GM19099 (cell line): ENCODE data around the gene NLRP1.

ENCODE experiments used
- POLR2A ChIP-seq: IDR thresholded peaks from 3 replicates; pipeline ENCODE4 v1.6.1; 2011; ENCODE audit warnings: low read depth; ENCODE audit not compliant: insufficient read length; ENCODE audit errors: extremely low read depth

NLRP1 gene

DNA sequence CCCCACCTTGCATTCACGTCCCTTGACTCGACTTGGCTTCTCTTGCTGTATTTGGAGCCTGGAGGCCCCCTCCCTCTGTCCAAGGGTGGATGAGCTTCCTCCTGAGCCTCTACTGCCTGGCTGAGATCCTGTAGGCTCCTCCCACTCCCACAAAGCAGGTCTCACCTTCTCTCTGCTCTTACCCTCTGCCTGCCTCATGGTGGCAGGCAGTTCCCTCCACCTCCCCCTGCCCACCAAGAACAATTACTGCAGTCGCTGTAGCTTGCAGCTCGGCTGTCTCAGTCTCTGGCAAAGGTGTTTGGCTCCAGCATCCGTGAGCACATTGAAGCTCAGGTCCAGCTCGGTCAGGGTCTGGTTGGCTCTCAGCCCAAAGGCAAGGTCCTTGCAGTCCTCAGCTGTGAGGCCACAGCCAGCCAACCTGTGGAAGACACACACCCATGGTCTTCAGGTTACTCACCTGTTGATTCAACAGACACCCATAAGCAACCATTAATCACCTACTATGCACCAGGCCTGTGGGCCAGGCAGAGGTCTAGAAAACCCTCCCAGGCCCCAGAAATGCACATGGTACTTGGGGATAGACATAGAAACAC is 42.6 kb downstream of the NLRP1 start:
- no peak for TF ChIP-seq POLR2A

DNA sequence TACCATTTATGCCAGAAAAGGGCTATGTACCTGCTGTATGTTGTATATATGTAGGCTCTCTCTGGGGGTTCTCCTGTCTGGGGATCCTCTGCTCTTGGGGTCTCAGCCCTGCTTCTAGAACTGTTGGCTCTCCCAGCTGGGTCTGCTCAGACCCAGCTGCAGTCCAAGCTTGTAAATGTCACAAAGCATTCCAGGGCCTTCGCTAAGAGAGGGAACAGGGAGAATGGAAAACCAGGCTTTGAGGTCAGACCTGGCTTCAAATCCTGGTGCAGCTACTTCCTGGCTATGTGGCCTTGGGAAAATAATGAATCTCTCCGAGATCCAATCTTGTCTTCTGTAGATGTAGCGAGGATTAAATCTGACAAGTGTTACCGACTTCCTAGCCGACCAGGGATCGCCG is 44.0 kb downstream of the NLRP1 start:
- no peak for TF ChIP-seq POLR2A

DNA sequence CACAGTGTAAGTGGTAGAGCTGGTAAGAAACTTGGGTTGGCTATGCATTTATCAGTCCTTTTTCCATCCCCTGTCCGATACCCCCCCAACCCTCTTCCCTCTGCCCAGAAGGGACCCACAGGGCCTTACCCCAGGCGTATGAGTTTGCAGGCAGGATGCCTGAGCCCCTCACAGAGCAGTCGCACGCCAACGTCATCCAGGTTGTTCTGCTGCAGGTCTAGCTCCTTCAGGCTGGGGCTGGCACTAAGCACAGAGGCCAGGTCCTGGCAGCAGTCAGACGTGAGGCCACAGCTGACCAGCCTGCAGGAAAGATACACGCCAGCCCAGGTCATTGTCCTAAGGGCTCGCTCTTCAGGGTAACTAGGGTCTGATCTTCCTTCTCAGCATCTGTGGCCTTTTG is 45.0 kb downstream of the NLRP1 start:
- TF ChIP-seq POLR2A: no peak

DNA sequence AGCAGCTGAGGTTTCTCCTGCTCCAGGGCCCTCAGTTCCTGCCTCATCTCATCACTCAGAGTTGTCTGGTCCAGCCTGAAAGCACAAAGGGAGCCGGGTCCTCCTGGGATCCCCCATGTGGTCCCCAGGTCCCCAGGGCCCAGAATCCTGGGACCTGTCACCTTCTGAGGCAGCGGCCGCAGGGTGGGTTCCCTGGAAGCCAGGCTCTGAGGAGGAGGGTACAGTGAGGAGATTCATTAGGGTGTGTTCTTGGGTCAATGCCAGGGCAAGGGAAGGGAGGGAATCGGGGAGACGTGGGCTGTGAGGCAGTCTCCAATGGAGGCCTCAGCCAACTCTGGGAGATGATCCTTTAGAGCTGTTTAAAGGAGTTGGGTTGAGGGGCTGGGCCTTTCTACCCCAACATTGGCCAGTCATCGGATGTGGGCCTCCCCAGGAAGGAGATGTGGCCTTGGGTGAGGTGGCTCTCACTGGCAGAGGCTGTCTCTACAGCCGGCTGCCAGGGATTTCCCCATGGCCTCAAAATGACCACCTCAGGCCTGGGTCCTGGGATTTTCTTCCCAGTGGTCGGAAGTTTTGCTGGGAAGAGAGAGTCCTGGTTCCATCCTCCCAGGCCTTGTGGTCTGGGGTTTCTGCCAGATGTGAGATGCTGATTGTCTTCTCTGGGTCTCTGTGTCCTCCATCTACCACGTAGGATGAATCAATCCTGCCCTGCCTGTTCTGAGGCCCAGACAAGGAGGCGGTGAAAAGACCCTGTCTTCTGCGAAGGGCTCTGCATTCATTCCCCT is 47.3 kb downstream of the NLRP1 start:
- no peak for TF ChIP-seq POLR2A

DNA sequence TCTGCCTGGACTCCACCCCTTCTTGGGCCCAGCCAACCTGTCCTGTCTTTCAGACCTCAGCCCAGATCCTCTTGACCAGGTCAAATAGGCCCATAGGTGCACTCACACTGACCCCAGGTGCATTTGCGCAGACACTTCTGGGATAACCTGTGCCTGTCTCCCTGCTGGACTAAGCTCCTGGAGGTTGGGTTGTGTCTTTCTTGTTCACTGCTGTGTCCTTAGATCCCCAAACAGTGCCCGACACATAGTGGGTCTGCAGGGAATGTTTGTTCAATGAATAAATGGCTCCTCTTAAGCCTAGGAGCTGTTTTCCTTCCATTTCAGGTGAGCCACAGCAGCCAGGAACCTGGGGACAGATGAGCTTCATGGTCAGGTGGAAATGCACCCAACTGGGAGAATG is 48.9 kb downstream of the NLRP1 start:
- TF ChIP-seq POLR2A: no peak

DNA sequence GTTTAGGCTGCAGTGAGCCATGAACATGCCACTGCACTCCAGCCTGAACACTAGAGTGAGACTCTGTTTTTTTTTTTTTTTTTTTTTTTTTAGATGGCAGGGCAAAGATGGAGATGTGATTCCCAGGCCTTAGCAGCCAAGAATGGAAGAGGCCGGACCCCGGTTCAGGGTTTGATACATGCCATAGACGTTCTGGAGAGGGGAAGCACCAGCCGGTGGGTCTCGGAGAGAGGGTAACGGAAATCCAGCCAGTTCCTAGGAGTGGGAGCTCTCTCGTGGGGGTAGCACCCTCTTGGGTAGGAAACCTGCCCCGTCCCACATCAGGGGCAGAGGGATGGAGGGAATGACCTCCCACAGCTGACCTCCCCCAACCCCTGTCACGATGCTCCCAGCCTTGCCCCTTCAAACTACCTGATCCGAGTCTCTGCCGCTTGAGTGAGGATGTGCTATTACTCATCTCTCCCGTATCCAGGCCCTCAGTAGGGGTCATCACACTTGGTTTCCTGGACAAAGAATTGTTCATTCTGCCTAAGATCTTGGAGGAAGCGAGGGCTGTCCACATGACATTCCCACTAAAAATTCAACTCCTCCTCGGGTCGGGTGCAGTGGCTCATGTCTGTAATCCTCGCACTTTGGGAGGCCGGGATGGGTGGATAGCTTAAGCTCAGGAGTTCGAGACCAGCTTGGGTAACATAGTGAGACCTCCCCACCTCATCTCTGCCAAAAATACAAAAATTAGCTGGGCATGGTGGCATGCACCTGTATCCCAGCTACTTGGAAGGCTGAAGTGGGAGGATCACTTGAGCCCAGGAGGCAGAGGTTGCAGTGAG is 50.6 kb downstream of the NLRP1 start:
- no peak for TF ChIP-seq POLR2A

DNA sequence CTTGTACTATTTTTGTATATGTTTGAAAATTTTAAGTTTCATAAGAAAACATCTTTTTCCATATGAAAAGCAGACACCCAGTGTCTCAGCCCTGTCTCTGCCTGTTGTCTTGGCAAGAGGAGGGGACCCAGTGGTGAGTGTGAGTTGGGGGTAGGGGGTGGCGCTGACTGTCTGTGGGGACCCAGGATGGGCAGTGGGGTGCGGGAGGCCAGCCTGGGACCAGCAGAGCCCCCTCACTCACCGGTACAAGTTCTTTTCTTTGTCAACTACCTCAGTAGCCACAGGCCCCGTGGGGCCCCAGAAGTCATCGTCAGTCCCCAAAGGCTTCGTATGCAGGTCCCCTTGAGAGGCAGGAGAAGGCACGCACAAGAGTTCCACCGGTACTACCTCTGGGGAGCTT is 51.7 kb downstream of the NLRP1 start:
- TF ChIP-seq POLR2A: no peak

DNA sequence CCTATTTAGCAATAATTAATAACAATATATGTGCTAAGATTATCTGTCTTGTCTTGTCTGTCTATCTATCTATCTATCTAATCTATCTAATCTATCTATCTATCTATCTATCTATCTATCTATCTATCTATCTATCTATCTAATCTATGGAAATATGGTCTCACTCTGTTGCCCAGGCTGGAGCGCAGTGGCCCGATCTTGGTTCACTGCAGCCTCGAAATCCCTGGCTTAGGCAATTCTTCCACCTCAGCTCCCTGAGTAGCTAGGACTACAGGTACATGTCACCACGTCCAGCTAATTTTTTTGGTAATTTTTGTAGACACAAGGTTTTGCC is 53.3 kb downstream of the NLRP1 start:
- no peak for TF ChIP-seq POLR2A

DNA sequence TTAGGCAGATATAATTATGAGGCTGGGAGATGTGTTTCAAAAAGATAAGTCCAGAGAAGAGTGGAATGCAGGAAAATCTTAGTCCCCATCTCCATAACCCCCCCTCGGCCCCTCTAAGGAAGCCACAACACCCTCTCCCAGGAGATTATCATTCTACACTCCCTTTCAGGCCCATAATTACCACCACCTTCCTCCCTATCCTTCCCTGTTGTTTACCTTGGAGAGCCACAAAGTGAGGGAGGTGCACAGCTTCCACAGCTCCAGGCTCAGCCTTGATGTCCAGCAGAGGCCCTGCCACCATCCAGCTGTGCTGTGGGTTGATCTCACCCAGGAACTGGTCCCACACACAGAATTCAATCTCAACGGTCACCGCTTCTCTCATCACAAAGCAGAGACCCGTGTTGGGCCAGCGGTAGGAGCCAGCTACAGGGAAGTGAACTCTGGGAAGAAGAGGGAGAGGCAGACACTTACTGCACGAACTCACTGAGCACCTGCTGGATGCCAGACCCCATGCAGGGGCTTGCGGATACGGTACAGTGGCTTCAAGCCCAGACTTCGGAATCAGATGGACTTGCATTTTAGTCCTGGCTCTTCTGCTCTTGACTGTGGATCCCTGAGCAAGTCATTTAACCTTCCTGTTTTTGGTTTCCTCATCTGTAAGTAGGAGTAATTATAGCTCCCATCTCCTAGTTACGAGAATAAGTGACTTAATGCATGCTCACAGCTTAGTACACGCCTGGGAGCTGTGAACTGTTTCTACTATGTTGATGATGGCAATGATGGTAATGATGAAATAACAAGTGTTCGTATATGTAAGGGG is 53.8 kb downstream of the NLRP1 start:
- no peak for TF ChIP-seq POLR2A

DNA sequence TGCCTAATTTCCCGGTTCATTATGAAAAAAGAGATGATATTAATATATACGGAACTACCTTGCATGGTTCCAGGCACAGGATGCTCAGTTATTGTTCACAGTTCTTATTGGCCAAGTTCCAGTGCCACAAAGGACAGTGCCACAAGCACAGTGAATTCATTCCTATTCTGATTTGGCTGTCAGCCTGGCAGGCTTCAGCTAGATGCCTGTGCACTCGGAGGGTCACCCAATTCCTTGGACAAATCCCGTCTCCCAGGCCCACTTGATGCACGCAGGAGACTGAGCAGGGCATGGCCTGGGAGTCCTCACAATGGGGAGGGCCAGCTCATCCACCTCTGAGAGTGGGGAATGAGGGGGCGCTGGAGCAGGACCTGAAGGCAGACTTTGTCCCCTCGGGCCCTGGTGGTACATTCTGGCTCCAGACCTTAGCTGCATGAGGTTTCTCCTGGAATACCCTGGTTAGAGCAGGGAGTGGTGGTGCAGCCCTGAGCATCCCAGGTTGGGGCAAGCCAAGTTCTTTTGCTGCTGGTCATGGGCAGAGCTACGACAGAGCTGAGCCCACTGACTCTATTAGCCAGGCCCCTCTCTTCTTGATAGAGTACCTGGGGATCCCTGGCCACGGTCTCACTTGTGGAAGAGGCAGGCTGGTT is 56.6 kb downstream of the NLRP1 start:
- TF ChIP-seq POLR2A: no peak

DNA sequence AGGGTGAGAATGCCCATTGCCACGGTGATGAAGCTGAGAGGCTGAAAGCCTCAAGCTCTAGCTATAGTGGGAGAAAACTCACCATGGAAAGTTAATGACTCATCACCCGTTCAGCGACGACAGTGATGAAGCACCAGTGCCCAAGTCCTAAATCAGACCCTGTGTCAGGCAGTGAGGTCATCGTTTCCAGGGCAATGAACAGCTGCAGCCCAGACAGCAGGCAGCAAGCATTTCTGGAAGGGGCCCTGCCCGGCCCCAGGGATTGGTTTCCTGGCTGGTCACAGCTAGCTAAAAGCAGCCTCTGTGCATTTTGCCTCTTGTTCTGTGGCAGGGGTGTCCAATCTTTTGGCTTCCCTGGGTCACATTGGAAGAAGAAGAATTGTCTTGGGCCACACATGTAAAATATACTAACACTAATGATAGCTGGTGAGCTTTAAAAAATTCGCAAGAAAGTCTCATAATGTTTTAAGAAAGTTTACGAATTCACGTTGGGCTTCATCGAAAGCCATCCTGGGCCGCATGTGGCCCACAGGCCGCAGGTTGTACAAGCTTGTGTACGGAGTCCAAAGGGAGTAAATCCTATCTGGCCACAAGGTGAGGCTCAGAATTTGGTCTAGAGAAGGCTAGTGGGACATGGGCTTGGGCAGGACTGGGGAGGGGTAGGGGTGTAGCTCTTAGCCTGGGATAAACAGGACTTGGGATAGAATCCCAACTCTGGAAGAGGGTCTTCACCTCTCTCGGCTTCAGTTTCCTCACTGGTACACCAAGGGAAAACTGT is 57.3 kb downstream of the NLRP1 start:
- no peak for TF ChIP-seq POLR2A

DNA sequence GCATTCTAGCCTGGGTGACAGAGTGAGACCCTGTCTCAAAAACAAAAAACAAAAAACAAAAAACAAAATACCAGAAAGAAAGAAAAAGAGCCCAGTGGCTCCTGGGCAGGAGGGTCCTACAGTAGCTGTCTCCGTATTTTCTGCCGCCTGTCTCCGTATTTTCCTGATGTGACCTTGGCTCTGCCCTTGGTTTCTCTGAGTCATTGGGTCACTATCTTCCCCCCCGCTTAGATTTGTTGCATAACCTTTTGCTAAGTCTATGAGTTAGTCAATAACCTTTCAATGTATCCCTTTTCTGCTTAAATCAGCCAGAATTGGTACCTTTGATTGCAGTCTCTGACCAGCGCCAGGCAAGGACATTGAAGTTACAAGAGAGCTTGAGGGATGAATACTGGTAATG is 61.1 kb downstream of the NLRP1 start:
- no peak for TF ChIP-seq POLR2A

DNA sequence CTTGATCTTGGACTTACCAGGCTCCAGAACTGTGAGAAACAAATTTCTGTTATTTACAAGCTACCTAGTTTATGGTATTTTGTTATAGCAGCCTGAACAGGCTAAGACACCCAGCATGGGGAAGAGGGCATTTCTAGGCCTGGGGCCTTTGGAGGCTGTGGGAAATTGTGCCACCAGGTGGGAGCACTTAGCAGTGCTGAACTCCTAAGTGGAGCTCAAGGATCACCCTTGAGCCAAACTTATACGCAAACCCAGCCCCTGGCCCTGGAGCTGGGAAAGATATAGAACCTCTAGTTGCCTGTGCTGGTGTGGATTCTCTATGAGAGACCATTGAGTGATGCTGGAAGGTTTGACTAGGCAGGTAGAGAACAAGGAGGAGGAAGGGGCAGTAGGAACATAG is 61.8 kb downstream of the NLRP1 start:
- no peak for TF ChIP-seq POLR2A
